Neuronal stem cell (in vitro differentiated cells): ENCODE data around the gene ZNF367.

ENCODE experiments used
- DNase-seq: peaks from one replicate; pipeline ENCODE4 v3.0.0-alpha.2; 2013; ENCODE audit warnings: low spot score
- H2AFZ ChIP-seq: one replicate; pipeline ENCODE4 v1.6.1; 2013; ENCODE audit warnings: mild to moderate bottlenecking, low read length, inconsistent platforms
- H2AK5ac ChIP-seq: 2 replicates; pipeline ENCODE4 v1.6.1; 2013; ENCODE audit warnings: low read depth, mild to moderate bottlenecking, inconsistent platforms, low read length, moderate library complexity, mixed read lengths
- H2BK120ac ChIP-seq: 2 replicates; pipeline ENCODE4 v1.6.1; 2013; ENCODE audit warnings: low read depth, mild to moderate bottlenecking, inconsistent platforms, low read length, moderate library complexity, mixed read lengths
- H2BK12ac ChIP-seq: one replicate; pipeline ENCODE4 v1.6.1; 2013; ENCODE audit warnings: low read length, inconsistent platforms
- H2BK15ac ChIP-seq: 2 replicates; pipeline ENCODE4 v1.6.1; 2013; ENCODE audit warnings: mild to moderate bottlenecking, low read length, inconsistent platforms, mixed read lengths
- H2BK5ac ChIP-seq: one replicate; pipeline ENCODE4 v1.6.1; 2013; ENCODE audit warnings: inconsistent platforms, mild to moderate bottlenecking, low read length, moderate library complexity
- H3K14ac ChIP-seq: one replicate; pipeline ENCODE4 v1.6.1; 2013; ENCODE audit warnings: low read length, inconsistent platforms
- H3K18ac ChIP-seq: 2 replicates; pipeline ENCODE4 v1.6.1; 2013; ENCODE audit warnings: low read length, inconsistent platforms
- H3K23ac ChIP-seq: 2 replicates; pipeline ENCODE4 v1.6.1; 2013; ENCODE audit warnings: low read depth, mild to moderate bottlenecking, mixed read lengths, low read length, inconsistent platforms; ENCODE audit not compliant: poor library complexity
- H3K27ac ChIP-seq: replicated peaks from 3 replicates; pipeline ENCODE4 v1.5.1; 2013; ENCODE audit warnings: low read length, inconsistent platforms
- H3K27me3 ChIP-seq, 3 experiments: 2 replicates each; pipeline ENCODE4 v1.6.1; 2013; ENCODE audit warnings: low read length in 3 of 3, mild to moderate bottlenecking in 2 of 3, inconsistent platforms in 1 of 3, low read depth in 1 of 3, mixed read lengths in 1 of 3, moderate library complexity in 1 of 3; ENCODE audit not compliant: control insufficient read depth in 3 of 3, insufficient read depth in 3 of 3
- H3K36me3 ChIP-seq, 2 donors: replicated peaks in 1 of 2; 2 replicates each; pipeline ENCODE4 v1.6.1; 2013; ENCODE audit warnings: low read length in 2 of 2; ENCODE audit not compliant: control insufficient read depth in 2 of 2, insufficient read depth in 2 of 2
- H3K4ac ChIP-seq: 2 replicates; pipeline ENCODE4 v1.6.1; 2013; ENCODE audit warnings: inconsistent platforms, mild to moderate bottlenecking, low read length, moderate library complexity
- H3K4me1 ChIP-seq, 2 donors: 1 replicate in 1 of 2; 2 replicates in 1 of 2; pipeline ENCODE4 v1.6.1; 2013; ENCODE audit warnings: low read length in 2 of 2, low read depth in 1 of 2; ENCODE audit not compliant: control insufficient read depth in 2 of 2, insufficient read depth in 1 of 2
- H3K4me2 ChIP-seq: one replicate; pipeline ENCODE4 v1.6.1; 2013; ENCODE audit warnings: mild to moderate bottlenecking, low read length, inconsistent platforms; ENCODE audit not compliant: insufficient read depth, poor library complexity, severe bottlenecking
- H3K4me3 ChIP-seq, 2 donors: 2 replicates each; pipeline ENCODE4 v1.5.1; 2013; ENCODE audit warnings: low read length in 2 of 2, mild to moderate bottlenecking in 2 of 2, inconsistent platforms in 1 of 2, moderate library complexity in 1 of 2
- H3K79me1 ChIP-seq: one replicate; pipeline ENCODE4 v1.6.1; 2013; ENCODE audit warnings: low read depth, mild to moderate bottlenecking, inconsistent platforms, low read length, moderate library complexity
- H3K9ac ChIP-seq: one replicate; pipeline ENCODE4 v1.6.1; 2013; ENCODE audit warnings: mild to moderate bottlenecking, low read depth, low read length, inconsistent platforms; ENCODE audit not compliant: poor library complexity
- H3K9me3 ChIP-seq, 2 donors: replicated peaks in 1 of 2; 2 replicates each; pipeline versions ENCODE3 to v1.6.1; 2013; ENCODE audit warnings: low read length in 2 of 2, mild to moderate bottlenecking in 2 of 2, inconsistent platforms in 1 of 2, low read depth in 1 of 2, mixed read lengths in 1 of 2, moderate library complexity in 1 of 2; ENCODE audit not compliant: control insufficient read depth in 2 of 2, insufficient read depth in 1 of 2
- H4K8ac ChIP-seq: one replicate; pipeline ENCODE4 v1.6.1; 2013; ENCODE audit warnings: low read depth, mild to moderate bottlenecking, inconsistent platforms, low read length, moderate library complexity
- H4K91ac ChIP-seq: one replicate; pipeline ENCODE4 v1.6.1; 2013; ENCODE audit warnings: low read length, low read depth, mild to moderate bottlenecking, inconsistent platforms; ENCODE audit not compliant: poor library complexity
- WGBS, 2 donors: extraction: QIAGEN DNeasy Blood & Tissue Kit; methylation state at CpG; one replicate each; pipeline ENCODE4 v1.1.7; 2013; ENCODE audit warnings: missing lambda C conversion rate in 2 of 2, mixed read lengths in 1 of 2; ENCODE audit not compliant: insufficient read length in 2 of 2, insufficient replicate concordance in 1 of 2; ENCODE audit errors: extremely low coverage in 2 of 2; 5-methylcytosine and 5-hydroxymethylcytosine counted together

The ZNF367 gene

DNA sequence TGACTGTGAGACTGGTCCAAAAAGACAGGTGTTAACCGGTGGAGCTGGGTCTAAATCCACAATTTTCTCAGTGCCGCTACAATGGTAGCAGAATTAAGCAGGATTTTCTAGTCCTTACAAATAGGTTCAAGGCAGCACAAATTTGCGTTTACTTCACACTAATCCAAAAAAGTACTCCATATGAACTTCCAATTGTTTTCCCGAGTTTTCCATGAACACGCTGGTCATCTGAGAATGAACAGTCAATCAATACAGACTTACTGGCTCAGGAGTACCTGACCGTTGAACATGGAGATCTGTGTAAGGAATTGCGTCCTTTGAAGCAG lies 35.4 kb downstream of the ZNF367 start:
- no peak overlapping the region for H4K91ac ChIP-seq
- H3K4me2 ChIP-seq: peak overlapping the region; percentile 75
- no peaks in the 10 kb centered on the region for H3K27me3 ChIP-seq
- no peaks in the 10 kb centered on the region for H3K79me1 ChIP-seq
- no peak overlapping the region for H2BK15ac ChIP-seq
- peak overlapping the region; percentile 6 for H3K18ac ChIP-seq
- H3K9me3 ChIP-seq: no peaks in the 10 kb centered on the region
- peaks cover 0 to 48% of the 10 kb centered on the region in 2 donors for H3K36me3 ChIP-seq
- H3K4me1 ChIP-seq: peaks cover under 1 to 2% of the 10 kb centered on the region in 2 donors
- no peak overlapping the region for H4K8ac ChIP-seq
- no peak overlapping the region for H3K4ac ChIP-seq
- peak overlapping the region; percentile 48 to 83 for H3K4me3 ChIP-seq
- H2AK5ac ChIP-seq: no peak overlapping the region
- peak overlapping the region; percentile 86 for H3K9ac ChIP-seq
- no peak overlapping the region for H2BK12ac ChIP-seq
- no CpG with 5 or more reads among the region's 7 CpGs for WGBS, 2 donors
- no peak overlapping the region for H2BK120ac ChIP-seq
- H3K14ac ChIP-seq: no peak overlapping the region
- peak overlapping the region; percentile 10 for H2BK5ac ChIP-seq
- H2AFZ ChIP-seq: peak overlapping the region; percentile 88
- H3K27ac ChIP-seq: no peak overlapping the region
- no peak overlapping the region for H3K23ac ChIP-seq
- DNase-seq: no peak

GRCh38 chr9:96382175-96382574 lies 36.0 kb downstream of the ZNF367 start:
- Histone ChIP-seq H2BK5ac (no peak overlapping the region), H2BK12ac (no peak overlapping the region), H3K79me1 (no peaks in the 10 kb centered on the region), H2BK15ac (no peak overlapping the region), H3K9me3 (no peaks in the 10 kb centered on the region), H3K9ac (no peak overlapping the region), H3K4me1 (peaks cover 3 to 4% of the 10 kb centered on the region in 2 donors), H2BK120ac (no peak overlapping the region), H3K36me3 (peaks cover 0 to 41% of the 10 kb centered on the region in 2 donors), H3K27me3 (no peaks in the 10 kb centered on the region), H2AK5ac (no peak overlapping the region), H4K8ac (no peak overlapping the region), H4K91ac (no peak overlapping the region), H3K18ac (no peak overlapping the region), H3K4me3 (no peak overlapping the region), H3K14ac (no peak overlapping the region), H2AFZ (no peak overlapping the region), H3K4ac (no peak overlapping the region), H3K23ac (no peak overlapping the region), H3K4me2 (no peak overlapping the region), H3K27ac (no peak overlapping the region)
- no CpG with 5 or more reads among the region's 2 CpGs for WGBS, 2 donors
- DNase-seq: no peak

GRCh38 chr9:96381696-96382095 lies 36.5 kb downstream of the ZNF367 start:
- Histone ChIP-seq H3K4me3 (no peak overlapping the region), H2BK120ac (no peak overlapping the region), H2AK5ac (no peak overlapping the region)

DNA sequence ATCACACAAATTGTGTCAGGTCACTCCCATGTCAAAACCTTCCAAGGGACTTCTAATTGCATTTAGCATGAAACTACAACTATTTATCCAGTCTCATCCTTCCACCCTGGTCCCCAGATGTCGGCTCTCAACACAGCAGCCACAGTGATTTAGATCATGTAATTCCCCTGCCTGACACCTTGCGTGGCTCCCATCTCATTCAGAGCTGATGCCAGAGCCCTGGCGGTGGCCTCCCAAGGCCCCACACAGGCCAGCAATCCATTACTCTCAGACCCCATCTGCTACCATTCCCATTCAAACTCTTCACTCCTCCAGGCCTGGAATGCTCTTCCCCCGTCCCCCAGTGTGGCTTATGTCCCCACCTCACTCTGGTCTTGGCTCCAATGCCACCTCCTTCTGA lies 37.0 kb downstream of the ZNF367 start:
- Histone ChIP-seq H3K9ac (no peak overlapping the region), H3K4me3 (no peak overlapping the region), H3K27me3 (no peaks in the 10 kb centered on the region), H3K14ac (no peak overlapping the region), H3K4me2 (no peak overlapping the region), H2BK120ac (no peak overlapping the region), H3K79me1 (no peaks in the 10 kb centered on the region), H3K4ac (no peak overlapping the region), H3K23ac (peak overlapping the region; percentile 3), H2AK5ac (no peak overlapping the region), H2BK5ac (no peak overlapping the region), H4K8ac (no peak overlapping the region), H3K18ac (no peak overlapping the region), H3K4me1 (peaks cover 5 to 7% of the 10 kb centered on the region in 2 donors), H4K91ac (no peak overlapping the region), H3K36me3 (peaks cover 0 to 31% of the 10 kb centered on the region in 2 donors), H2BK12ac (no peak overlapping the region), H2BK15ac (no peak overlapping the region), H3K27ac (no peak overlapping the region), H3K9me3 (no peaks in the 10 kb centered on the region), H2AFZ (no peak overlapping the region)
- WGBS, 2 donors: no CpG with 5 or more reads among the region's 4 CpGs
- DNase-seq: no peak

More at GRCh38 chr9:96381696-96382095, 36.5 kb downstream of the ZNF367 start:
- no peak overlapping the region for H3K4me2 ChIP-seq
- no peak overlapping the region for H2BK5ac ChIP-seq
- H2AFZ ChIP-seq: no peak overlapping the region
- peaks cover 0 to 37% of the 10 kb centered on the region in 2 donors for H3K36me3 ChIP-seq
- no peak overlapping the region for H2BK12ac ChIP-seq
- H3K9ac ChIP-seq: no peak overlapping the region
- no peak overlapping the region for H3K18ac ChIP-seq
- DNase-seq: no peak
- H3K9me3 ChIP-seq: no peaks in the 10 kb centered on the region
- no CpG with 5 or more reads among the region's 4 CpGs for WGBS, 2 donors
- no peaks in the 10 kb centered on the region for H3K27me3 ChIP-seq
- no peak overlapping the region for H4K91ac ChIP-seq
- H2BK15ac ChIP-seq: no peak overlapping the region
- H3K27ac ChIP-seq: no peak overlapping the region
- H3K79me1 ChIP-seq: no peaks in the 10 kb centered on the region
- peaks cover 5 to 7% of the 10 kb centered on the region in 2 donors for H3K4me1 ChIP-seq
- H3K4ac ChIP-seq: no peak overlapping the region
- H4K8ac ChIP-seq: no peak overlapping the region
- no peak overlapping the region for H3K23ac ChIP-seq
- no peak overlapping the region for H3K14ac ChIP-seq
